ENCODE data around the gene KLC3.

Gene KLC3

GRCh38 chr19:45322311-45322710, 18.2 kb upstream of the KLC3 start:
- no peak overlapping the region for H3K4me3 ChIP-seq (ENCODE audit: insufficient read depth in 1 of 2, low read depth in 1 of 2, low read length in 2 of 2)
- no peak overlapping the region for H2BK15ac ChIP-seq (ENCODE audit: low read depth, poor library complexity, severe bottlenecking)
- no peak overlapping the region for H2BK120ac ChIP-seq (ENCODE audit: low read depth, low read length)
- H3K27ac ChIP-seq (ENCODE audit: low read length, poor library complexity, severe bottlenecking) = no peak overlapping the region
- no peak overlapping the region for H4K91ac ChIP-seq (ENCODE audit: low read length)
- no peak overlapping the region for H3K9ac ChIP-seq (ENCODE audit: low read length)
- H3K4me2 ChIP-seq (ENCODE audit: low read length, poor library complexity, severe bottlenecking) = no peak overlapping the region
- DNase-seq = no peak
- H3K14ac ChIP-seq (ENCODE audit: low read length in 2 of 2) = no peak overlapping the region
- H3K9me3 ChIP-seq (ENCODE audit: control insufficient read depth, low read length) = no peaks in the 10 kb centered on the region
- H3K27me3 ChIP-seq (ENCODE audit: control insufficient read depth in 1 of 2, insufficient read depth in 1 of 2, low read length in 2 of 2) = peaks cover 29 to 46% of the 10 kb centered on the region in 2 experiments
- no peak overlapping the region for H3K18ac ChIP-seq (ENCODE audit: low read depth in 1 of 2, low read length in 2 of 2)
- no peaks in the 10 kb centered on the region for H3K36me3 ChIP-seq (ENCODE audit: control insufficient read depth in 1 of 2, insufficient read depth in 2 of 2, low read depth in 1 of 2, low read length in 2 of 2)
- no peak overlapping the region for H2AFZ ChIP-seq (ENCODE audit: low read depth, low read length)
- no peak overlapping the region for H3K23ac ChIP-seq (ENCODE audit: low read length in 2 of 2)
- H4K8ac ChIP-seq (ENCODE audit: low read length) = no peak overlapping the region
- H2BK5ac ChIP-seq (ENCODE audit: low read depth, low read length, poor library complexity, severe bottlenecking) = no peak overlapping the region
- H3K79me1 ChIP-seq (replicated peaks; ENCODE audit: low read length, poor library complexity, severe bottlenecking) = no peaks in the 10 kb centered on the region
- 40% methylated on average over 7 of the region's 11 CpGs for WGBS
- no peak overlapping the region for H3K4ac ChIP-seq (ENCODE audit: low read depth in 1 of 2, low read length in 2 of 2)
- no peak overlapping the region for H2AK5ac ChIP-seq (ENCODE audit: low read length, severe bottlenecking)
- H2BK12ac ChIP-seq (ENCODE audit: low read length in 2 of 2) = no peak overlapping the region
- peaks cover 14% of the 10 kb centered on the region for H3K4me1 ChIP-seq (ENCODE audit: control insufficient read depth, insufficient read depth, low read depth, low read length)

GRCh38 chr19:45322744-45323281, 17.7 kb upstream of the KLC3 start, which contains the start of gene CKM:
TSS of gene CKM (minus strand) at chr19:45322875. CDS start at chr19:45319713, 3,162 bp downstream.
- Histone ChIP-seq H2BK12ac (ENCODE audit: low read length in 2 of 2) (no peak within 1 kb of the TSS), H3K23ac (ENCODE audit: low read length in 2 of 2) (no peak within 1 kb of the TSS), H3K9ac (ENCODE audit: low read length) (peak within 1 kb of the TSS; percentile 41), H3K36me3 (ENCODE audit: control insufficient read depth in 1 of 2, insufficient read depth in 2 of 2, low read depth in 1 of 2, low read length in 2 of 2) (no peaks in the 10 kb centered on the region), H3K9me3 (ENCODE audit: control insufficient read depth, low read length) (no peaks in the 10 kb centered on the region), H2AK5ac (ENCODE audit: low read length, severe bottlenecking) (no peak within 1 kb of the TSS), H3K27ac (ENCODE audit: low read length, poor library complexity, severe bottlenecking) (no peak within 1 kb of the TSS), H2BK5ac (ENCODE audit: low read depth, low read length, poor library complexity, severe bottlenecking) (no peak within 1 kb of the TSS), H4K91ac (ENCODE audit: low read length) (no peak within 1 kb of the TSS), H3K14ac (ENCODE audit: low read length in 2 of 2) (no peak within 1 kb of the TSS), H3K4me3 (ENCODE audit: insufficient read depth in 1 of 2, low read depth in 1 of 2, low read length in 2 of 2) (peak within 1 kb of the TSS in 1 of 2 experiments; percentile 51), H3K4ac (ENCODE audit: low read depth in 1 of 2, low read length in 2 of 2) (no peak within 1 kb of the TSS), H3K79me1 (replicated peaks; ENCODE audit: low read length, poor library complexity, severe bottlenecking) (no peaks in the 10 kb centered on the region), H2BK120ac (ENCODE audit: low read depth, low read length) (no peak within 1 kb of the TSS), H3K4me2 (ENCODE audit: low read length, poor library complexity, severe bottlenecking) (peak within 1 kb of the TSS; percentile 64), H3K18ac (ENCODE audit: low read depth in 1 of 2, low read length in 2 of 2) (no peak within 1 kb of the TSS), H4K8ac (ENCODE audit: low read length) (peak within 1 kb of the TSS; percentile 81), H3K27me3 (ENCODE audit: control insufficient read depth in 1 of 2, insufficient read depth in 1 of 2, low read length in 2 of 2) (peaks cover 29 to 42% of the 10 kb centered on the region in 2 experiments), H2AFZ (ENCODE audit: low read depth, low read length) (no peak within 1 kb of the TSS), H2BK15ac (ENCODE audit: low read depth, poor library complexity, severe bottlenecking) (no peak within 1 kb of the TSS), H3K4me1 (ENCODE audit: control insufficient read depth, insufficient read depth, low read depth, low read length) (peaks cover 14% of the 10 kb centered on the region)
- 55% methylated on average over 13 of the region's 15 CpGs for WGBS
- no peak for DNase-seq

- H4K91ac ChIP-seq (ENCODE audit: low read length) = no peak overlapping the region
- no peak overlapping the region for H2BK120ac ChIP-seq (ENCODE audit: low read depth, low read length)
- no peak overlapping the region for H3K18ac ChIP-seq (ENCODE audit: low read depth in 1 of 2, low read length in 2 of 2)
- H3K4me3 ChIP-seq (ENCODE audit: insufficient read depth in 1 of 2, low read depth in 1 of 2, low read length in 2 of 2) = peak overlapping the region in 1 of 2 experiments; percentile 51
- no peak overlapping the region for H2BK5ac ChIP-seq (ENCODE audit: low read depth, low read length, poor library complexity, severe bottlenecking)
- peak overlapping the region; percentile 81 for H4K8ac ChIP-seq (ENCODE audit: low read length)
- no peak overlapping the region for H2AFZ ChIP-seq (ENCODE audit: low read depth, low read length)
- peaks cover 24 to 34% of the 10 kb centered on the region in 2 experiments for H3K27me3 ChIP-seq (ENCODE audit: control insufficient read depth in 1 of 2, insufficient read depth in 1 of 2, low read length in 2 of 2)
- H3K79me1 ChIP-seq (replicated peaks; ENCODE audit: low read length, poor library complexity, severe bottlenecking) = no peaks in the 10 kb centered on the region
- no peaks in the 10 kb centered on the region for H3K9me3 ChIP-seq (ENCODE audit: control insufficient read depth, low read length)
- H3K4ac ChIP-seq (ENCODE audit: low read depth in 1 of 2, low read length in 2 of 2) = no peak overlapping the region
- no peak overlapping the region for H2BK12ac ChIP-seq (ENCODE audit: low read length in 2 of 2)
- no peak for DNase-seq
- H3K14ac ChIP-seq (ENCODE audit: low read length in 2 of 2) = no peak overlapping the region
- H3K36me3 ChIP-seq (ENCODE audit: control insufficient read depth in 1 of 2, insufficient read depth in 2 of 2, low read depth in 1 of 2, low read length in 2 of 2) = no peaks in the 10 kb centered on the region
- no peak overlapping the region for H3K27ac ChIP-seq (ENCODE audit: low read length, poor library complexity, severe bottlenecking)
- peaks cover 14% of the 10 kb centered on the region for H3K4me1 ChIP-seq (ENCODE audit: control insufficient read depth, insufficient read depth, low read depth, low read length)
- H3K23ac ChIP-seq (ENCODE audit: low read length in 2 of 2) = no peak overlapping the region
- H2AK5ac ChIP-seq (ENCODE audit: low read length, severe bottlenecking) = no peak overlapping the region
- peak overlapping the region; percentile 64 for H3K4me2 ChIP-seq (ENCODE audit: low read length, poor library complexity, severe bottlenecking)
- peak overlapping the region; percentile 41 for H3K9ac ChIP-seq (ENCODE audit: low read length)
- WGBS = 1% methylated on average over 26 of the region's 30 CpGs
- H2BK15ac ChIP-seq (ENCODE audit: low read depth, poor library complexity, severe bottlenecking) = no peak overlapping the region
Measured at GRCh38 chr19:45323671-45324081, 16.9 kb upstream of the KLC3 start.

- H3K4me1 ChIP-seq (ENCODE audit: control insufficient read depth, insufficient read depth, low read depth, low read length) = peaks cover 14% of the 10 kb centered on the region
- H3K4me2 ChIP-seq (ENCODE audit: low read length, poor library complexity, severe bottlenecking) = no peak overlapping the region
- no peaks in the 10 kb centered on the region for H3K9me3 ChIP-seq (ENCODE audit: control insufficient read depth, low read length)
- no peak overlapping the region for H3K4ac ChIP-seq (ENCODE audit: low read depth in 1 of 2, low read length in 2 of 2)
- no peak overlapping the region for H3K23ac ChIP-seq (ENCODE audit: low read length in 2 of 2)
- no peak overlapping the region for H3K14ac ChIP-seq (ENCODE audit: low read length in 2 of 2)
- 68% methylated on average over 11 of the region's 11 CpGs for WGBS
- no peaks in the 10 kb centered on the region for H3K36me3 ChIP-seq (ENCODE audit: control insufficient read depth in 1 of 2, insufficient read depth in 2 of 2, low read depth in 1 of 2, low read length in 2 of 2)
- no peaks in the 10 kb centered on the region for H3K79me1 ChIP-seq (replicated peaks; ENCODE audit: low read length, poor library complexity, severe bottlenecking)
- no peak overlapping the region for H2AK5ac ChIP-seq (ENCODE audit: low read length, severe bottlenecking)
- H2BK5ac ChIP-seq (ENCODE audit: low read depth, low read length, poor library complexity, severe bottlenecking) = no peak overlapping the region
- no peak overlapping the region for H2BK12ac ChIP-seq (ENCODE audit: low read length in 2 of 2)
- H2AFZ ChIP-seq (ENCODE audit: low read depth, low read length) = no peak overlapping the region
- no peak overlapping the region for H4K91ac ChIP-seq (ENCODE audit: low read length)
- H3K9ac ChIP-seq (ENCODE audit: low read length) = no peak overlapping the region
- no peak overlapping the region for H3K27ac ChIP-seq (ENCODE audit: low read length, poor library complexity, severe bottlenecking)
- no peak overlapping the region for H3K4me3 ChIP-seq (ENCODE audit: insufficient read depth in 1 of 2, low read depth in 1 of 2, low read length in 2 of 2)
- no peak for DNase-seq
- no peak overlapping the region for H4K8ac ChIP-seq (ENCODE audit: low read length)
- H3K18ac ChIP-seq (ENCODE audit: low read depth in 1 of 2, low read length in 2 of 2) = no peak overlapping the region
- H3K27me3 ChIP-seq (ENCODE audit: control insufficient read depth in 1 of 2, insufficient read depth in 1 of 2, low read length in 2 of 2) = peaks cover 24 to 26% of the 10 kb centered on the region in 2 experiments
- H2BK15ac ChIP-seq (ENCODE audit: low read depth, poor library complexity, severe bottlenecking) = no peak overlapping the region
- H2BK120ac ChIP-seq (ENCODE audit: low read depth, low read length) = no peak overlapping the region
Measured at GRCh38 chr19:45324349-45324907, 16.1 kb upstream of the KLC3 start.
